Mesendoderm (in vitro differentiated cells): ENCODE data around the gene ZMYND19.
"Not testable (repeated sequence)": the region's sequence is repeated elsewhere in the genome, so short reads cannot be mapped to it uniquely, and the experiment has no call there.

ENCODE experiments used
- DNase-seq: peaks from one replicate; pipeline ENCODE4 v3.0.0; 2013
- H2AK5ac ChIP-seq: 2 replicates; pipeline ENCODE4 v1.6.1; 2013; ENCODE audit warnings: low read length, inconsistent platforms
- H2BK120ac ChIP-seq: 2 replicates; pipeline ENCODE4 v1.6.1; 2013; ENCODE audit warnings: low read depth, mild to moderate bottlenecking, low read length, moderate library complexity, mixed read lengths
- H2BK15ac ChIP-seq: replicated peaks from 2 replicates; pipeline ENCODE4 v1.6.1; 2013; ENCODE audit warnings: low read depth, mild to moderate bottlenecking, moderate library complexity
- H2BK5ac ChIP-seq: 2 replicates; pipeline ENCODE4 v1.6.1; 2013; ENCODE audit warnings: low read length, inconsistent platforms
- H3K18ac ChIP-seq: 2 replicates; pipeline ENCODE4 v1.6.1; 2013; ENCODE audit warnings: mild to moderate bottlenecking, low read length, mixed read lengths
- H3K23ac ChIP-seq: one replicate; pipeline ENCODE4 v1.6.1; 2013; ENCODE audit warnings: low read length
- H3K27ac ChIP-seq: 2 replicates; pipeline ENCODE4 v1.5.1; 2013; ENCODE audit warnings: low read depth, mild to moderate bottlenecking, inconsistent platforms, low read length, moderate library complexity
- H3K27me3 ChIP-seq: 2 replicates; pipeline ENCODE4 v1.6.1; 2013; ENCODE audit warnings: low read length, control low read depth, mild to moderate bottlenecking, inconsistent platforms; ENCODE audit not compliant: insufficient read depth, poor library complexity
- H3K36me3 ChIP-seq: 2 replicates; pipeline ENCODE4 v1.6.1; 2013; ENCODE audit warnings: low read length, inconsistent platforms; ENCODE audit not compliant: control insufficient read depth, insufficient read depth
- H3K4ac ChIP-seq: one replicate; pipeline ENCODE4 v1.6.1; 2013; ENCODE audit warnings: low read depth, mild to moderate bottlenecking, low read length, moderate library complexity
- H3K4me1 ChIP-seq: 2 replicates; pipeline ENCODE4 v1.6.1; 2013; ENCODE audit warnings: low read depth, low read length, inconsistent platforms; ENCODE audit not compliant: control insufficient read depth
- H3K4me2 ChIP-seq: 2 replicates; pipeline ENCODE4 v1.6.1; 2013; ENCODE audit warnings: low read length
- H3K4me3 ChIP-seq: 2 replicates; pipeline ENCODE4 v1.5.1; 2013; ENCODE audit warnings: mild to moderate bottlenecking, low read length
- H3K56ac ChIP-seq: one replicate; pipeline ENCODE4 v1.6.1; 2013; ENCODE audit warnings: low read length
- H3K79me1 ChIP-seq: 2 replicates; pipeline ENCODE4 v1.6.1; 2013; ENCODE audit warnings: low read length, inconsistent platforms
- H3K79me2 ChIP-seq: 2 replicates; pipeline ENCODE4 v1.6.1; 2013; ENCODE audit warnings: mild to moderate bottlenecking, low read length; ENCODE audit not compliant: control insufficient read depth, insufficient read depth
- H3K9ac ChIP-seq: 2 replicates; pipeline ENCODE4 v1.6.1; 2013; ENCODE audit warnings: low read length, inconsistent platforms
- H4K5ac ChIP-seq: one replicate; pipeline ENCODE4 v1.6.1; 2013; ENCODE audit warnings: low read length
- H4K8ac ChIP-seq: one replicate; pipeline ENCODE4 v1.6.1; 2013; ENCODE audit warnings: low read depth, mild to moderate bottlenecking, control low read depth, low read length, moderate library complexity
- WGBS: extraction: QIAGEN DNeasy Blood & Tissue Kit; methylation state at CpG from one replicate; pipeline ENCODE4 v1.1.7; 2013; ENCODE audit warnings: low lambda C conversion rate, missing lambda C conversion rate; ENCODE audit not compliant: insufficient coverage; ENCODE audit errors: extremely low coverage; 5-methylcytosine and 5-hydroxymethylcytosine counted together

The ZMYND19 gene

GRCh38 chr9:137554349-137554748 lies 36.0 kb downstream of the ZMYND19 start:
- Histone ChIP-seq H3K23ac (no peak overlapping the region), H3K4ac (no peak overlapping the region), H2BK15ac (no peak overlapping the region), H3K9ac (no peak overlapping the region), H3K4me2 (no peak overlapping the region), H3K4me1 (no peaks in the 10 kb centered on the region), H3K79me2 (no peaks in the 10 kb centered on the region), H4K5ac (no peak overlapping the region), H3K79me1 (no peaks in the 10 kb centered on the region), H4K8ac (no peak overlapping the region), H3K27ac (no peak overlapping the region), H2AK5ac (no peak overlapping the region), H3K27me3 (no peaks in the 10 kb centered on the region), H3K4me3 (no peak overlapping the region), H3K56ac (no peak overlapping the region), H2BK5ac (no peak overlapping the region), H3K18ac (no peak overlapping the region), H2BK120ac (no peak overlapping the region), H3K36me3 (peaks cover 5% of the 10 kb centered on the region)
- no peak for DNase-seq
- WGBS, result no CpG with 5 or more reads among the region's 1 CpG

GRCh38 chr9:137553654-137554053 lies 36.7 kb downstream of the ZMYND19 start:
- not testable (repeated sequence) for H3K9ac ChIP-seq, H3K4ac ChIP-seq, H3K18ac ChIP-seq, H3K36me3 ChIP-seq, H3K56ac ChIP-seq, H3K4me3 ChIP-seq, H2BK5ac ChIP-seq, H4K5ac ChIP-seq, H3K79me2 ChIP-seq, H3K27me3 ChIP-seq, DNase-seq, H3K4me1 ChIP-seq, H3K27ac ChIP-seq, H3K79me1 ChIP-seq, H4K8ac ChIP-seq, H3K4me2 ChIP-seq, H2BK15ac ChIP-seq, H2AK5ac ChIP-seq, H2BK120ac ChIP-seq, H3K23ac ChIP-seq
- WGBS, result no CpG with 5 or more reads among the region's 10 CpGs

GRCh38 chr9:137552022-137552768 lies 38.1 kb downstream of the ZMYND19 start:
- Histone ChIP-seq H4K8ac (no peak overlapping the region), H3K36me3 (peaks cover 3% of the 10 kb centered on the region), H3K4me3 (peak overlapping the region; percentile 82)

DNA sequence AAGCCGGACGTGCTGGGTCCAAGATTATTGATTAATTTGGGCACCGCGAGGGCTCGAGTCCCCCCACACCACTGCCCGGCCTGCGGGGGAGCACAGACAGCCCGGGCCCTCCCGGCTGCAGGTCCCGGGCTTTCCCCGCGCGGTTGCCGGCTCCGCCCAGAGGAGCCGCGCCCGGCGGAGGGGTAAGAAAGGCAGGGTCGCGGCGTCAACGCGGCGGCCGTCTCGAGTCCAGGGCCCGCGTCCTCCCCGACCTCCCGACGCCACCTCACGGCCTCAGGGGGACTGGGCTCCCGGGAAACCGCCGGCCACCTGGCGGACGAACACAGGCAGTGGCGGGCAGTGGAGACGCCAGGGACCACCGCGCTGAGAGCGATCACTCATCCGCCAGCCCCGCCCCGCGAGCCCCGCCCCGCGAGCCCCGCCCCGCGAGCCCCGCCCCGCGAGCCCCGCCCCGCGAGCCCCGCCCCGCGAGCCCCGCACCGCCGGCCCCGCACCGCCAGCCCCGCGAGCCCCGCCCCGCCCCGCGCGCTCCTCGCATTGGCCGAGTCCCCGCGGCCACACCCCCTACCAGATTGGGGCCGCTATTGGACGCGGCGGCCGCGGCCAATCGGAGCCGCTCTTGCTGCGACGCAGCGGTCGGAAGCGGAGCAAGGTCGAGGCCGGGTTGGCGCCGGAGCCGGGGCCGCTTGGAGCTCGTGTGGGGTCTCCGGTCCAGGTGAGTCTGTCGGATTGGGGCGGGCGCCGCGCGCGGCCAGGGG lies 38.9 kb downstream of the ZMYND19 start, which contains the start of gene MRPL41:
Gene MRPL41, plus strand, starts transcription at position 616 of the 758 bp plus-strand sequence. CDS start 203 bp downstream, outside the sequence.
- no peak within 1 kb of the TSS for H2BK120ac ChIP-seq
- no peaks in the 10 kb centered on the region for H3K79me1 ChIP-seq
- DNase-seq, result peak; percentile 94
- peak within 1 kb of the TSS; percentile 58 for H3K4ac ChIP-seq
- H3K56ac ChIP-seq, result peak within 1 kb of the TSS; percentile 93
- no peak within 1 kb of the TSS for H4K8ac ChIP-seq
- H3K23ac ChIP-seq, result peak within 1 kb of the TSS; percentile 45
- no peak within 1 kb of the TSS for H2AK5ac ChIP-seq
- H2BK15ac ChIP-seq, result no peak within 1 kb of the TSS
- H3K27ac ChIP-seq, result peak within 1 kb of the TSS; percentile 68
- peaks cover under 1% of the 10 kb centered on the region for H3K36me3 ChIP-seq
- no peaks in the 10 kb centered on the region for H3K27me3 ChIP-seq
- peak within 1 kb of the TSS; percentile 82 for H3K4me3 ChIP-seq
- no peak within 1 kb of the TSS for H4K5ac ChIP-seq
- no peaks in the 10 kb centered on the region for H3K79me2 ChIP-seq
- no CpG with 5 or more reads among the region's 106 CpGs for WGBS
- H3K18ac ChIP-seq, result peak within 1 kb of the TSS; percentile 34
- H2BK5ac ChIP-seq, result no peak within 1 kb of the TSS
- H3K9ac ChIP-seq, result peak within 1 kb of the TSS; percentile 92
- no peaks in the 10 kb centered on the region for H3K4me1 ChIP-seq
- peak within 1 kb of the TSS; percentile 91 for H3K4me2 ChIP-seq

More at GRCh38 chr9:137552022-137552768, 38.1 kb downstream of the ZMYND19 start:
- no CpG with 5 or more reads among the region's 58 CpGs for WGBS
- Histone ChIP-seq H2BK5ac (no peak overlapping the region), H3K4me1 (no peaks in the 10 kb centered on the region), H3K79me1 (no peaks in the 10 kb centered on the region), H3K4ac (peak overlapping the region; percentile 58), H3K27me3 (no peaks in the 10 kb centered on the region), H3K79me2 (no peaks in the 10 kb centered on the region), H3K4me2 (peak overlapping the region; percentile 91), H3K18ac (peak overlapping the region; percentile 34), H3K56ac (peak overlapping the region; percentile 93), H2BK15ac (no peak overlapping the region), H2BK120ac (no peak overlapping the region), H3K27ac (peak overlapping the region; percentile 68), H3K9ac (peak overlapping the region; percentile 92), H2AK5ac (no peak overlapping the region), H3K23ac (peak overlapping the region; percentile 45), H4K5ac (no peak overlapping the region)
- DNase-seq, result peak; percentile 65

DNA sequence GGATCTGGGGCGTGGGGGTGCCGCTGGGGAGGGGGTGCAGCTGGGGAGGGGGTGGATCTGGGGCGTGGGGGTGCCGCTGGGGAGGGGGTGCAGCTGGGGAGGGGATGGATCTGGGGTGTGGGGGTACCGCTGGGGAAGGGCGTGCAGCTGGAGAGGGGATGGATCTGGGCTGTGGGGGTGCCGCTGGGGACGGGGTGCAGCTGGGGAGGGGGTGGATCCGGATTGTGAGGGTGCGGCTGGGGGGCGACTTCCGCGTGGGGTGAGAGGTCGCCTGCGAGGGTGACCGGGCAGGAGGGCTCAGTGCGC lies 39.4 kb downstream of the ZMYND19 start:
- H3K4me1 ChIP-seq, H2BK15ac ChIP-seq, H2BK120ac ChIP-seq, DNase-seq, H3K79me2 ChIP-seq, H2BK5ac ChIP-seq, H3K36me3 ChIP-seq, H3K27ac ChIP-seq, H3K79me1 ChIP-seq, H4K5ac ChIP-seq, H2AK5ac ChIP-seq, H3K4ac ChIP-seq, H4K8ac ChIP-seq, H3K27me3 ChIP-seq, H3K23ac ChIP-seq: not testable (repeated sequence)
- Histone ChIP-seq H3K9ac (peak overlapping the region; percentile 68), H3K4me2 (peak overlapping the region; percentile 67), H3K18ac (peak overlapping the region; percentile 33), H3K56ac (peak overlapping the region; percentile 85), H3K4me3 (peak overlapping the region; percentile 19)
- no CpG with 5 or more reads among the region's 17 CpGs for WGBS
